Natural killer cell (primary cell): ENCODE results near the gene CDC14B. TPM values are rescaled to one million over a fixed set of nuclear protein-coding genes. Genes with fewer than 3 reads are reported as not detected.

Source experiments
- ATAC-seq, 3 donors: fragments of 150-1000 bp in 2 of 3; fragments of 200-7000 bp in 1 of 3; cut with Tn5 transposase; 1 replicate in 1 of 3; 2 replicates in 2 of 3; pipeline ENCODE4 v1.10.0; 2021; ENCODE audit warnings: mild to moderate bottlenecking in 2 of 3, moderate library complexity in 2 of 3
- DNase-seq, 2 donors: peaks; one replicate each; pipeline versions ENCODE4 v3.0.0 to v3.0.0-alpha.2; 2013 to 2021; ENCODE audit warnings: mixed read lengths in 1 of 2
- H3K27ac ChIP-seq: one replicate; pipeline ENCODE4 v1.5.1; 2013; ENCODE audit warnings: mild to moderate bottlenecking, low read length
- H3K27me3 ChIP-seq: one replicate; pipeline ENCODE4 v1.6.1; 2013; ENCODE audit warnings: low read length; ENCODE audit not compliant: control insufficient read depth, insufficient read depth
- H3K36me3 ChIP-seq: one replicate; pipeline ENCODE4 v1.6.1; 2013; ENCODE audit warnings: low read length; ENCODE audit not compliant: control insufficient read depth, insufficient read depth
- H3K4me1 ChIP-seq: one replicate; pipeline ENCODE4 v1.6.1; 2013; ENCODE audit warnings: low read length; ENCODE audit not compliant: control insufficient read depth, insufficient read depth
- H3K4me3 ChIP-seq: one replicate; pipeline ENCODE4 v1.5.1; 2013; ENCODE audit warnings: low read length
- H3K9me3 ChIP-seq: one replicate; pipeline ENCODE4 v1.6.1; 2013; ENCODE audit warnings: low read length; ENCODE audit not compliant: control insufficient read depth, insufficient read depth
- H3K27ac Mint-ChIP-seq, 2 donors: one replicate each; pipeline ENCODE4 v1.8.0; 2022; ENCODE audit warnings: mild to moderate bottlenecking in 2 of 2, mixed read lengths in 2 of 2, moderate library complexity in 1 of 2
- H3K27me3 Mint-ChIP-seq, 2 donors: one replicate each; pipeline ENCODE4 v1.8.0; 2022; ENCODE audit warnings: low read depth in 2 of 2, mixed read lengths in 2 of 2
- H3K36me3 Mint-ChIP-seq: one replicate; pipeline ENCODE4 v1.8.0; 2022; ENCODE audit warnings: mixed read lengths
- H3K4me1 Mint-ChIP-seq, 2 donors: one replicate each; pipeline ENCODE4 v1.8.0; 2022; ENCODE audit warnings: mixed read lengths in 2 of 2
- H3K4me3 Mint-ChIP-seq: one replicate; pipeline ENCODE4 v1.8.0; 2022; ENCODE audit warnings: mild to moderate bottlenecking, moderate library complexity, mixed read lengths
- H3K9me3 Mint-ChIP-seq, 2 donors: one replicate each; pipeline ENCODE4 v1.8.0; 2022; ENCODE audit warnings: mixed read lengths in 2 of 2
- WGBS: methylation state at CpG from one replicate; pipeline ENCODE4 v1.1.7; 2013; ENCODE audit warnings: missing lambda C conversion rate; ENCODE audit not compliant: insufficient coverage; 5-methylcytosine and 5-hydroxymethylcytosine counted together
- intact Hi-C: fragments of 100-400 bp; cut with micrococcal nuclease; formaldehyde crosslinking; loops from one replicate; pipeline ENCODE4 v1.14.2; 2022
- total RNA-seq, 4 donors: library from RNA; stranded (reverse); fragments of 120-200 nt in 1 of 4; gene quantifications; one replicate each; pipeline versions ENCODE4 v1.2.3 to v1.2.4, GENCODE V29; 2013 to 2022
- TF ChIP-seq, protein P1 (sequence below): fragments of 200-600 bp; IDR thresholded peaks from one replicate; pipeline ENCODE4 v1.8.0; 2022; ENCODE audit warnings: antibody characterized with exemption

The CDC14B gene
- total RNA-seq, 3 donors from 2014 or later (not counting 1 experiment from before 2014, with no cell fraction given): 2.3 to 4.7 (median 3.9) TPM

DNA sequence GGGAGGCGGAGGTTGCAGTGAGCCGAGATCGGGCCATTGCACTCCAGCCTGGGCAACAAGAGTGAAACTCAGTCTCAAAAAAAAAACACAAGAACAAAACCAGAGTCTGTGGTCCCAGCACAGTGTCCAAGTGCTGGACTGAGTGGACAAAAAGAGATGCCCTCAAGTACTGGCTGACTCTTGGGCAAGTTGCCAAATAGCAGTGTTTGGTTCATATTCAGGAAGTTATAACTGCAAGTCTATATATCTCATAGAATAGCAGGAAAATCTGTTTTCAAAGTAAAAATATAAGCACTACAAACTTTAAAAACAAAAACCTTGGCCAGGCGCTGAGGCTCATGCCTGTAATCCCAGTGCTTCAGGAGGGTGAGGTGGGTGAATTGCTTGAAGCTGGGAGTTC, 162.4 kb downstream of the CDC14B start:
- peaks cover 0 to 4% of the 10 kb centered on the region in 2 donors for H3K4me1 Mint-ChIP-seq

DNA sequence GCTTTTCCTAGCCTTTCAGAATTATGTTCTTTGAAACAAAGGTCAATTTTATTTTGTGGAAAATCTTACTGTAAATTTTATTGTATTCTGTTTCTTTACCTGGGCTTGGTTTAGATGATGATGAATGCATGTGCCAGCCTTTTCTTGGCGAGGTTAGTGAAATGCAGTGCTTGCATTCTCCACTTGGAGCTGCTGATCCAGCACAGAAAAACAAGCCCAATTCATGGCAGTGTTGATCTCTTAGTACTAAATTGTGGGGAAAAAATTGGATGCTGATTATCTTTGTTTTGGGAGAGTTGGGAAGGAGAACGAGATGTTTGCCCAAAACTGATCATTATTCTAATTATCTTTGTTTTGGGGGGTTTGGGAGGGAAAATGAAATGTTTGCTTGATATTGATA, 166.0 kb downstream of the CDC14B start:
- intact Hi-C loops: loop anchor here (10.0 kb wide), 1 partner anchor 201 kb away; the partner anchor contains the start of gene PRXL2C
- H3K27me3 Mint-ChIP-seq: peaks cover 10% of the 10 kb centered on the region in 2 donors
- 88% methylated on average over 2 of the region's 2 CpGs for WGBS
- H3K36me3 ChIP-seq: no peaks in the 10 kb centered on the region
- no peak overlapping the region for H3K27ac Mint-ChIP-seq
- peaks cover 6 to 25% of the 10 kb centered on the region in 2 donors for H3K4me1 Mint-ChIP-seq
- no peak overlapping the region for H3K4me3 ChIP-seq
- TF ChIP-seq, protein P1, sequence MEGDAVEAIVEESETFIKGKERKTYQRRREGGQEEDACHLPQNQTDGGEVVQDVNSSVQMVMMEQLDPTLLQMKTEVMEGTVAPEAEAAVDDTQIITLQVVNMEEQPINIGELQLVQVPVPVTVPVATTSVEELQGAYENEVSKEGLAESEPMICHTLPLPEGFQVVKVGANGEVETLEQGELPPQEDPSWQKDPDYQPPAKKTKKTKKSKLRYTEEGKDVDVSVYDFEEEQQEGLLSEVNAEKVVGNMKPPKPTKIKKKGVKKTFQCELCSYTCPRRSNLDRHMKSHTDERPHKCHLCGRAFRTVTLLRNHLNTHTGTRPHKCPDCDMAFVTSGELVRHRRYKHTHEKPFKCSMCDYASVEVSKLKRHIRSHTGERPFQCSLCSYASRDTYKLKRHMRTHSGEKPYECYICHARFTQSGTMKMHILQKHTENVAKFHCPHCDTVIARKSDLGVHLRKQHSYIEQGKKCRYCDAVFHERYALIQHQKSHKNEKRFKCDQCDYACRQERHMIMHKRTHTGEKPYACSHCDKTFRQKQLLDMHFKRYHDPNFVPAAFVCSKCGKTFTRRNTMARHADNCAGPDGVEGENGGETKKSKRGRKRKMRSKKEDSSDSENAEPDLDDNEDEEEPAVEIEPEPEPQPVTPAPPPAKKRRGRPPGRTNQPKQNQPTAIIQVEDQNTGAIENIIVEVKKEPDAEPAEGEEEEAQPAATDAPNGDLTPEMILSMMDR: no peak
- ATAC-seq: no peak
- DNase-seq: peak in 1 of 2 donors; percentile 30
- H3K4me1 ChIP-seq: peaks cover 15% of the 10 kb centered on the region
- no peaks in the 10 kb centered on the region for H3K9me3 ChIP-seq
- H3K9me3 Mint-ChIP-seq: no peaks in the 10 kb centered on the region
- no peak overlapping the region for H3K4me3 Mint-ChIP-seq
- H3K27me3 ChIP-seq: no peaks in the 10 kb centered on the region
- no peaks in the 10 kb centered on the region for H3K36me3 Mint-ChIP-seq
- H3K27ac ChIP-seq: no peak overlapping the region

More for the DNA sequence above, 162.4 kb downstream of the CDC14B start:
- H3K27me3 ChIP-seq: no peaks in the 10 kb centered on the region
- H3K4me3 ChIP-seq: no peak overlapping the region
- Mint-ChIP-seq H3K27ac (no peak overlapping the region), H3K9me3 (no peaks in the 10 kb centered on the region), H3K4me3 (no peak overlapping the region), H3K27me3 (peaks cover 0 to 6% of the 10 kb centered on the region in 2 donors), H3K36me3 (peaks cover 6% of the 10 kb centered on the region)
- TF ChIP-seq, protein P1: no peak
- H3K9me3 ChIP-seq: no peaks in the 10 kb centered on the region
- ATAC-seq: no peak
- intact Hi-C loops: loop anchor here (10.0 kb wide), 1 partner anchor 198 kb away; the partner anchor contains the start of gene PRXL2C
- H3K27ac ChIP-seq: no peak overlapping the region
- H3K36me3 ChIP-seq: no peaks in the 10 kb centered on the region
- DNase-seq: no peak
- no peaks in the 10 kb centered on the region for H3K4me1 ChIP-seq
- 98% methylated on average over 4 of the region's 4 CpGs for WGBS

DNA sequence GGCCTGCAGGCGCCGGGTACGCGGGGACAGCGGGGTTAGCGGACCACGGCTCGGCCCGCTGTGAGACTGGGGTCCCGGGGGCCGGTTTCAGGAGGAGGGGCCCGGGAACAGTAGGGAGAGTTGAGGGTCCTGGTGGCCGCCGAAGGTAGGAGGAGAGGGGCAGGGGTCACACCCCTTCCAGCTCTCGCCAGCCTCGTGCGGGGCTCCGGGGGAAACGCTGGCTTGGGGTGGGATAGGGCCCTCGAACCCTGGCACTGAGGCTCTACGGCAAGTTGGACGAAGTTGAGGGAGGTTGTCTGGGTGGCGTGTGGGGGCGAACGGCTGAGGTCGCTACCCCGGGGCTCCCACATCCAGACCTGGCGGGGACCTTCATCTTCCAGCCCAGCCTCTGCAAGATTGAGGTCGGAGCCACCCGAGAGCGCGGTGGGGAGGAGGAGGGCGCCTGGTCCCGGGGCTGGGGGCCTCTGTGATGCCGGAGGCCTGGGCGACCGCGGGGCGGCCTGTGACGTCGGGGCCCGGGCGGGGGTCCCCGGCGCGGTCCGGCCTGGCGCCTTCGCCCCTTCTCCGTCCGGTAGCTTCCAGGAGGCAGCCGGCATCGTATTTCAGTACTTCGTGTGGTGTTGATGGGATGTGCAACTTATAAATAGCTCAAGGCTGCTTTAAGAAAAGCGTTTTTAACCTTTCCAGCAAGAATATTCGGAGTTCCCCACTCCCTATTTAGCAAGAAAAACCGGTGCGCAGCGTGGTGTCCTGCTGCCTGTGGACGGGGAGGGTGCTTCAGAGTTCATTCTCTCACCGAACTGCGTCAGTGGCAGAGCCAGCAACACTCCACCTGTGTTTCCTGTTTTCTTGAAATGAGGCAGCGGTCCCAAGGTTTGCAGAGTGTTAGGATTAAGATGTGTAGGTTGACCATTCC, 168.8 kb downstream of the CDC14B start:
- Mint-ChIP-seq H3K27me3 (peaks cover 14 to 26% of the 10 kb centered on the region in 2 donors), H3K4me3 (peak overlapping the region; percentile 90), H3K4me1 (peaks cover 6 to 25% of the 10 kb centered on the region in 2 donors), H3K27ac (peak overlapping the region in 1 of 2 donors; percentile 71), H3K36me3 (no peaks in the 10 kb centered on the region), H3K9me3 (no peaks in the 10 kb centered on the region)
- intact Hi-C loops: loop anchor here (10.0 kb wide), 1 partner anchor 204 kb away; the partner anchor contains the start of gene PRXL2C
- no peak for ATAC-seq
- Histone ChIP-seq H3K4me3 (peak overlapping the region; percentile 70), H3K9me3 (no peaks in the 10 kb centered on the region), H3K4me1 (peaks cover 15% of the 10 kb centered on the region), H3K27me3 (no peaks in the 10 kb centered on the region), H3K27ac (no peak overlapping the region), H3K36me3 (no peaks in the 10 kb centered on the region)
- WGBS: under 1% methylated on average over 58 of the region's 63 CpGs
- DNase-seq: peak in 1 of 2 donors; percentile 74
- TF ChIP-seq, protein P1: no peak

Other genes starting within 250 kb of the CDC14B start
- gene SLC35D2, start 236.1 kb downstream of the CDC14B start, total RNA-seq: 10 to 100 TPM; 13.4 to 18.9 (median 17.3) TPM
- gene ZNF367, start 201.5 kb downstream of the CDC14B start, total RNA-seq: 1 to 10 TPM; 4.4 to 6.2 (median 4.5) TPM
- 1 to 10 TPM; 3.0 to 3.9 (median 3.6) TPM for gene HABP4, start 169.7 kb downstream of the CDC14B start, total RNA-seq
- 10 to 100 TPM; 20.8 to 27.0 (median 22.1) TPM for gene PRXL2C, start 35.5 kb upstream of the CDC14B start, total RNA-seq
- gene ZNF510, start 158.2 kb upstream of the CDC14B start, total RNA-seq: 10 to 100 TPM in 2 of 3 donors, 1 to 10 TPM in 1; 9.4 to 13.8 (median 12.6) TPM
- 10 to 100 TPM in 1 of 3 donors, 1 to 10 TPM in 2; 7.3 to 10.1 (median 7.4) TPM for gene ZNF782, start 234.7 kb upstream of the CDC14B start, total RNA-seq